HG02973 (cell line): ENCODE results near the gene SOHLH1.

Experiments used
- ATAC-seq: cut with Tn5 transposase; IDR thresholded peaks from one replicate; pipeline ENCODE4 v1.9.1; 2021; ENCODE audit warnings: moderate library complexity; ENCODE audit not compliant: unreplicated experiment

Gene SOHLH1

GRCh38 chr9:135704483-135704882 is 5.2 kb upstream of the SOHLH1 start:
- ATAC-seq = no peak

GRCh38 chr9:135703726-135704125 is 4.4 kb upstream of the SOHLH1 start:
- ATAC-seq = no peak

GRCh38 chr9:135701959-135702721 is 2.9 kb upstream of the SOHLH1 start, which contains the start of gene KCNT1:
TSS of gene KCNT1 (plus strand) at chr9:135702185. CDS start at chr9:135702259, 74 bp downstream.
- ATAC-seq = no peak

GRCh38 chr9:135701067-135701958 is 2.0 kb upstream of the SOHLH1 start:
- ATAC-seq = no peak

- no peak for ATAC-seq
Measured at GRCh38 chr9:135700525-135700924, 1.2 kb upstream of the SOHLH1 start.

GRCh38 chr9:135698767-135699166 is 514 bp downstream of the SOHLH1 start:
- ATAC-seq = no peak

- no peak for ATAC-seq
Measured at GRCh38 chr9:135698236-135698635, 1.0 kb downstream of the SOHLH1 start.

GRCh38 chr9:135697226-135697625 is 2.1 kb downstream of the SOHLH1 start:
- no peak for ATAC-seq

- ATAC-seq = no peak
Measured at GRCh38 chr9:135696446-135696845, 2.8 kb downstream of the SOHLH1 start.

GRCh38 chr9:135695642-135696041 is 3.6 kb downstream of the SOHLH1 start:
- no peak for ATAC-seq

- ATAC-seq = no peak
Measured at GRCh38 chr9:135695036-135695435, 4.2 kb downstream of the SOHLH1 start.

- ATAC-seq = no peak
Measured at GRCh38 chr9:135694414-135694813, 4.9 kb downstream of the SOHLH1 start.

- no peak for ATAC-seq
Measured at GRCh38 chr9:135693771-135694170, 5.5 kb downstream of the SOHLH1 start.

- ATAC-seq = no peak
Measured at GRCh38 chr9:135693265-135693664, 6.0 kb downstream of the SOHLH1 start.

- ATAC-seq = no peak
Measured at GRCh38 chr9:135692410-135692809, 6.9 kb downstream of the SOHLH1 start.

GRCh38 chr9:135690836-135691570 is 8.3 kb downstream of the SOHLH1 start:
- ATAC-seq = no peak

GRCh38 chr9:135689011-135689410 is 10.3 kb downstream of the SOHLH1 start:
- ATAC-seq = no peak

GRCh38 chr9:135687216-135687615 is 12.1 kb downstream of the SOHLH1 start:
- ATAC-seq = no peak

GRCh38 chr9:135684691-135685090 is 14.6 kb downstream of the SOHLH1 start:
- ATAC-seq = no peak

GRCh38 chr9:135683401-135684034 is 15.8 kb downstream of the SOHLH1 start:
- no peak for ATAC-seq

GRCh38 chr9:135681161-135681560 is 18.1 kb downstream of the SOHLH1 start:
- ATAC-seq = no peak
